Measurements from ENCODE around the gene PDCD4. TPM values are rescaled to one million over a fixed set of nuclear protein-coding genes. Genes with fewer than 3 reads are reported as not detected.
"Not testable (repeated sequence)": the region's sequence is repeated elsewhere in the genome, so short reads cannot be mapped to it uniquely, and the experiment has no call there.

Gene PDCD4
- total RNA-seq, 4 donors from 2014 or later = 98.3 to 724 (median 511) TPM

GRCh38 chr10:110914431-110914830 lies 42.7 kb downstream of the PDCD4 start:
- WGBS, 2 donors (ENCODE audit: low coverage in 1 of 2) = 85 to 94% methylated on average over 2 of the region's 2 CpGs
- no peaks in the 10 kb centered on the region for H3K36me3 ChIP-seq
- DNase-seq = no peak
- H3K4me1 ChIP-seq = peaks cover 5 to 10% (median 7%) of the 10 kb centered on the region in 4 donors
- in situ Hi-C loops (cut with MboI; ENCODE audit: low pct_ligation_motif_present in 1 of 4, low pct_unique_long_range_greater_than_20kb in 1 of 4, low sequenced_read_pairs in 3 of 4) = loop anchor here in 2 of 4 donors (25.0 kb wide), 2 partner anchors 302 to 327 kb away; no protein-coding TSS in a partner anchor
- no peaks in the 10 kb centered on the region for H3K9me3 ChIP-seq
- no peak overlapping the region for H3K27ac ChIP-seq
- no peak for TF ChIP-seq CTCF (IDR thresholded peaks at IDR 0.05)
- TF ChIP-seq POLR2AphosphoS5 (IDR thresholded peaks at IDR 0.05) = no peak
- no peak for TF ChIP-seq POLR2A (IDR thresholded peaks at IDR 0.05)
- no peak for TF ChIP-seq EP300 (IDR thresholded peaks at IDR 0.05; ENCODE audit: low read depth)
- H3K27me3 ChIP-seq = no peaks in the 10 kb centered on the region
- H3K4me3 ChIP-seq = no peak overlapping the region
- intact Hi-C loops (cut with DNase I; ENCODE audit: low total_unique reads) = no loop called here

- intact Hi-C loops (cut with DNase I; ENCODE audit: low total_unique reads) (no loop called here), in situ Hi-C loops (cut with MboI; ENCODE audit: low pct_ligation_motif_present in 1 of 4, low pct_unique_long_range_greater_than_20kb in 1 of 4, low sequenced_read_pairs in 3 of 4) (loop anchor here in 2 of 4 donors (25.0 kb wide), 2 partner anchors 303 to 328 kb away; no protein-coding TSS in a partner anchor)
- TF ChIP-seq POLR2A (IDR thresholded peaks at IDR 0.05) (no peak), EP300 (IDR thresholded peaks at IDR 0.05; ENCODE audit: low read depth) (no peak), CTCF (IDR thresholded peaks at IDR 0.05) (no peak), POLR2AphosphoS5 (IDR thresholded peaks at IDR 0.05) (no peak)
- WGBS, 2 donors (ENCODE audit: low coverage in 1 of 2) = 83 to 98% methylated on average over 4 to 6 of the region's 6 CpGs
- no peaks in the 10 kb centered on the region for H3K27me3 ChIP-seq
- no peak for DNase-seq
- no peaks in the 10 kb centered on the region for H3K9me3 ChIP-seq
- H3K36me3 ChIP-seq = no peaks in the 10 kb centered on the region
- H3K27ac ChIP-seq = no peak overlapping the region
- no peak overlapping the region for H3K4me3 ChIP-seq
- H3K4me1 ChIP-seq = peaks cover 5 to 10% (median 7%) of the 10 kb centered on the region in 4 donors
Measured at GRCh38 chr10:110915035-110915434, 43.3 kb downstream of the PDCD4 start.

GRCh38 chr10:110915600-110915999 lies 43.9 kb downstream of the PDCD4 start:
- peaks cover 5 to 11% (median 7%) of the 10 kb centered on the region in 4 donors for H3K4me1 ChIP-seq
- H3K4me3 ChIP-seq; H3K9me3 ChIP-seq; H3K27me3 ChIP-seq; H3K27ac ChIP-seq; intact Hi-C loops (cut with DNase I; ENCODE audit: low total_unique reads); H3K36me3 ChIP-seq; DNase-seq: not testable (repeated sequence)
- in situ Hi-C loops (cut with MboI; ENCODE audit: low pct_ligation_motif_present in 1 of 4, low pct_unique_long_range_greater_than_20kb in 1 of 4, low sequenced_read_pairs in 3 of 4) = loop anchor here in 2 of 4 donors (25.0 kb wide), 2 partner anchors 303 to 328 kb away; no protein-coding TSS in a partner anchor
- WGBS, 2 donors (ENCODE audit: low coverage in 1 of 2) = 82 to 84% methylated on average over 3 to 4 of the region's 4 CpGs

- Histone ChIP-seq H3K27me3 (no peaks in the 10 kb centered on the region), H3K36me3 (no peaks in the 10 kb centered on the region), H3K4me1 (peaks cover 6 to 22% (median 13%) of the 10 kb centered on the region in 4 donors), H3K4me3 (no peak overlapping the region), H3K9me3 (no peaks in the 10 kb centered on the region), H3K27ac (no peak overlapping the region)
- TF ChIP-seq EP300 (IDR thresholded peaks at IDR 0.05; ENCODE audit: low read depth) = no peak
- TF ChIP-seq POLR2A (IDR thresholded peaks at IDR 0.05) = no peak
- no peak for TF ChIP-seq POLR2AphosphoS5 (IDR thresholded peaks at IDR 0.05)
- no peak for TF ChIP-seq CTCF (IDR thresholded peaks at IDR 0.05)
- 95 to 96% methylated on average over 3 of the region's 3 CpGs for WGBS, 2 donors (ENCODE audit: low coverage in 1 of 2)
- DNase-seq = no peak
- in situ Hi-C loops (cut with MboI; ENCODE audit: low pct_ligation_motif_present in 1 of 4, low pct_unique_long_range_greater_than_20kb in 1 of 4, low sequenced_read_pairs in 3 of 4) (loop anchor here in 2 of 4 donors (25.0 kb wide), 2 partner anchors 304 to 329 kb away; no protein-coding TSS in a partner anchor), intact Hi-C loops (cut with DNase I; ENCODE audit: low total_unique reads) (no loop called here)
Measured at GRCh38 chr10:110916554-110917346, 45.0 kb downstream of the PDCD4 start.

Measured in transverse colon (tissue), 4 donors.